ENCODE measurements around the gene ZNF644.
"Not testable (repeated sequence)": the region's sequence is repeated elsewhere in the genome, so short reads cannot be mapped to it uniquely, and the experiment has no call there.

Gene ZNF644

DNA sequence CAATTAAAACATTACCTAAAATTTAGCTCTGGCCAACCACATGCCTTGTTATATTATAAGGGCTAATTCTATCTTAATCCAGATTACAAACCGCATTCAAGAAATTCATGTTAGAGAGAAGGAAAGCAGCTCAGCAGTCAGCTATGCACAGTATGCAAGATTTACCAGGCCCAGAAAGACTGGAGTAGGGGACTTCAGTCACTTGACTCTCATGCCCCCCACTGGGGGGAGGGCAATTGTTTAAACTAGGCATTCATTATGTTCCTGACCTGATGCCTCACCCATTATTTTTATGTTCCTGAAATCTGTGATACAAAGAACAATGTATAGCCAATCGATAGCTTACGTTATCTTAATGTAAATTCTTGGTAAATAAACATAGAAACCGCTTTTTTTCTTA, 96.9 kb downstream of the ZNF644 start:
- no peak for DNase-seq

DNA sequence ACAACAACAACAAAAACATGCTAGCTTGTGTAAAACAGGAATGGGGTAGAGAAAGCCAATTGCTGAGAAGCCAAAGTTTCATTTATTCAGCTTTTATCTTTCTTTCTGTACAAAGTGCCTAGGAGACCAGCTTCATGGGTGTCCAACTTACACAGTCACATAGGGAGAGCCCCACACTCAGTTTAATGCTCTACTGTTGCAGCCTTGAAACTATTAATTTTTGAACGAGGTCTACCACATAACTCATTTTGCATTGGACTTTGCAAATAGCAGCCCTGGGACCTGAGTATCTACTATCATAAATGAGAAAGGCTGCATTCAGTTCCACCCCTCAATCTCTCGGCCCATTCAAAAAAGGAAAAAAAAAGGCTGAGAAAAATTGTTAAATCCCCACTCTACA, 98.8 kb downstream of the ZNF644 start:
- DNase-seq, result no peak

DNA sequence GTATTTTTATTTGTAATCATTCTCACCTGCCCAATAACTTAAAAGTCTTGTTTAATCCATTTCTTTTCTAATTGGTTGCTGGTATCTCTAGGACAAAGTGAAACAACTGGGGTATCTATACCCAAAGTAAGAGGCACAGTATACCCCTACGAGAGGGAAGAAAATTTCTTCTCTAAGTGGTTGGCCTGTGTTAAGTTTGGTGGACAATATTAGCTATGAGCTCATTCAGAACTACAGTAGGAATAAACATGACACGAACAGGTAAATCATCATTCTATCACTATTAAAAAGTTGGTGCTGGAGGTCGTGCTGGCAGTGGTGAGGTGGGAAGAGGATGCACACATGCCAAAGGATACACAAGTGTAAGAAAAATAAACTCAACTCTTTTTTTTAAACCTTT, 99.6 kb downstream of the ZNF644 start:
- no peak for DNase-seq

- no peak for DNase-seq
Measured at GRCh38 chr1:90919900-90920299, 101.9 kb downstream of the ZNF644 start.

DNA sequence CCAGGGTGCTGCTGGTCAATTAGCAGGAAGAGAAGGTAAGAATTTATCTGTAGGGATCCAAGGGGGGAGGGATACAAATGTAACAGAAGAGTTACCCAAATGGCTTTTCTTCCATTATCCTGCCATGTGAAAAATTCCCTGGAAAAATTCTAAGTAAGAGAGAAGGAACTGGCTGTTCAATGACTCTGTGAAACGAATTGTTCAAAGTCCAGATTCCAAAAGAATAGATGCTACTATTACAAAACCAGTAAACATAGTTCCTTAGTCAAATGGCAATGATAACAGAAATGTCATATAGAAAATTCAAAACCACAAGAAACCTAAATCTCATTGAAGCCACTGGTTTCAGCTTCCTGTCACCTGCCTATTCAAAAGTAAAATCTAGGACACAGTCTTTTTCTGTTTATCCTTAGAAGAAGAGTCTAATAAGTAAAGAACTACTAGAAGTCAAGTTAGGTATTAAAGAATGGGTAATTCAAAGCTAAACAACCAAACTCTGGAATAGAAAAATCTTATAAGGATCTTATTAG, 102.6 kb downstream of the ZNF644 start:
- no peak for DNase-seq

DNA sequence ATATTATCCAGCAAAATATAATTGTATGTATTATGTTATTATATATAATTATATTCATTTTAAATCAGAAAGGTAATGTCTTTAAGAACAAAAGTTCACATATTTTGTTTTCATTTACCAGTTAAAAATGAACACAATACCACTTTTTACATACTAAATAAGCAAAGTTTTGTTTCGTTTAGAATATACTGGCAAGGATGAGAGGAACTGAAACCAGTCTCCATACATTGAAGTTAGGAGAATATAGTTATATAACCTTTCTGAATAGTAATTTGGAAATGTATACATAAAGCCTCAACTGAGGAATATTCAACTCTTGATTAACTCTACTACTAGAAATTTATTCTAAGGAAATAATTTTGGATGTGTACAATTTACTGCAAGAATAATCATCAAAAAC, 110.5 kb downstream of the ZNF644 start:
- no peak for DNase-seq

- DNase-seq, result no peak
Measured at GRCh38 chr1:90902672-90903071, 119.2 kb downstream of the ZNF644 start.

GRCh38 chr1:90899263-90899662, 122.6 kb downstream of the ZNF644 start:
- no peak for DNase-seq

DNA sequence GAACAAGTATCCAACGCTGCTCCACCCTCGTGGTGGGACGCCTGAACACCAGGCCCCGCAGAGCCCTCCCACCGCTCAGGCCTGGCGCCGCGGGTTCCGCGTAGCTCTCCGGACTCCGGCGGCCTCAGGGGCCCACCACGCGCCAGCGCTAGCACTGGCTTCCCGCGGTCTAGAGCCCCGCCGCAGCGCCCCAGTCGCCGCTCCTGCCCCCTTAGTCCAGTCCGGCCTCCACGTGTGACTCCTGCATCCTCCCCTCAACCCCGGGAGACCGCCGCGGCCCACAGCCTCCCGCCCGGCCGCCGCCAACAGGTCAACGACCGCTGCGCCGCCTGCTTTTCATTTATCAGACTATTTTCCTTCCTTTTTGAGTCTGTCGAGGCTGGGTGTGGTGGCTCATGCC, 128.2 kb downstream of the ZNF644 start:
- DNase-seq, result not testable (repeated sequence)

DNA sequence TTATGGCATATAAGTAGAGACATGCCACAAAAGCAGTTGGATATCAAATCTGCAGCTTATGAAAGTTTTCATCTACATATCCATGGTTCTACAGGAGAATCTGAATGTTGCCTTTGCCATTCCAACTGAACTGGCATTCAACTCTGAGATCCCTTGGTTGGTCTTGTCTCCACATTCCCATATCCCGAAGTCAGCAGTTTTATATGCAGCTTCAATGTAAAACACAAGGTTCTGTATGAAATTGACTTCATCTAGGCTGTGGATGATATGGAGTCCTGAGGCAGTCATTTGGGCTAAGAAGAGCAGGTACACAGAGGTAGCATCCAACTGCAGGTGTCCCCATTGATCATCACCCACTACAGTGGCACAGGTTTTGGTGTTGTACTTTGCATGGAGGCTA, 129.0 kb downstream of the ZNF644 start:
- DNase-seq, result not testable (repeated sequence)

GRCh38 chr1:90892196-90892595, 129.6 kb downstream of the ZNF644 start:
- DNase-seq, result not testable (repeated sequence)

DNA sequence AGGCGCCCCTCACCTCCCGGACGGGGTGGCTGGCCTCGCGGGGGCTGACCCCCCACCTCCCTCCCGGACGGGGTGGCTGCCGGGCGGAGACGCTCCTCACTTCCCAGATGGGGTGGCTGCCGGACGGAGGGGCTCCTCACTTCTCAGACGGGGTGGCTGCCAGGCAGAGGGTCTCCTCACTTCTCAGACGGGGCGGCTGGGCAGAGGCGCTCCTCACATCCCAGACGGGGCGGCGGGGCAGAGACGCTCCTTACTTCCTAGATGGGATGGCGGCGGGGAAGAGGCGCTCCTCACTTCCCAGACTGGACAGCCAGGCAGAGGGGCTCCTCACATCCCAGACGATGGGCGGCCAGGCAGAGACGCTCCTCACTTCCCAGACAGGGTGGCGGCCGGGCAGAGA, 130.1 kb downstream of the ZNF644 start:
- DNase-seq, result not testable (repeated sequence)

GRCh38 chr1:90882221-90882620, 139.6 kb downstream of the ZNF644 start:
- no peak for DNase-seq

- DNase-seq, result no peak
Measured at GRCh38 chr1:90881034-90881433, 140.8 kb downstream of the ZNF644 start.

DNA sequence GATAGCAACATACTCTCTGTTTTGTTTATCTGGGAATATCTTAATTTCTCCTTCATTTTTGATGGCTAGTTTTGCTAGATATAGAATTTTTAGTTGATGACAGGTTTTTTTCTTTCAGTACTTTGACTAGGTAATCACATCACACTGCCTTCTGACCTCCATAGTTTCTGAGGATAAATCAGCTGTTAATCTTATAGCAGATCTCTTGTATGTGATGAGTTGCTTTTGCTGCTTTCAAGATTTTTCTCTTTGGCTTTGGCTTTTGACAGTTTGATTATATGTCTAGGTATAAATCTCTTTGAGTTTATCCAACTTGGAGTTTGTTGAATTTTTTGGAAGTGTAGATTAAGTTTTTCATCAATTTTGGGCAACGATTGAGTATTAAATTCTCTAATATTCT, 142.6 kb downstream of the ZNF644 start:
- no peak for DNase-seq

GRCh38 chr1:90876101-90876500, 145.7 kb downstream of the ZNF644 start:
- DNase-seq, result no peak
